Naive thymus-derived CD8-positive, alpha-beta T cell (primary cell): Measurements from ENCODE around the gene CDS2. TPM values are rescaled to one million over a fixed set of nuclear protein-coding genes. Genes with fewer than 3 reads are reported as not detected.

Source experiments
- ATAC-seq, 2 donors: fragments of 150-1000 bp; cut with Tn5 transposase in 1 of 2; sonication (Bioruptor Pico), chemical (Tn5 transposase) in 1 of 2; 1 replicate in 1 of 2; 2 replicates in 1 of 2; pipeline ENCODE4 v1.10.0; 2021; ENCODE audit warnings: mild to moderate bottlenecking in 2 of 2, moderate library complexity in 2 of 2
- POLR2A ChIA-PET: fragments of 350-600 bp; sonication (Branson Sonifier 250); formaldehyde crosslinking; loops from one replicate; lab custom pipeline; 2021; ENCODE audit warnings: antibody characterized with exemption; lab: Charles Lee
- DNase-seq, 10 donors: peaks; one replicate each; pipeline versions ENCODE4 v3.0.0 to v3.0.0-alpha.2; 2020 to 2022
- H3K27ac Mint-ChIP-seq, 10 donors: one replicate each; pipeline ENCODE4 v1.8.0; 2020 to 2022; ENCODE audit warnings: mild to moderate bottlenecking in 10 of 10, mixed read lengths in 10 of 10, moderate library complexity in 4 of 10, inconsistent platforms in 1 of 10
- H3K27me3 Mint-ChIP-seq, 5 donors: one replicate each; pipeline ENCODE4 v1.8.0; 2021 to 2022; ENCODE audit warnings: mixed read lengths in 5 of 5
- H3K36me3 Mint-ChIP-seq, 3 donors: one replicate each; pipeline ENCODE4 v1.8.0; 2020 to 2022; ENCODE audit warnings: mixed read lengths in 3 of 3, mild to moderate bottlenecking in 2 of 3, inconsistent platforms in 1 of 3
- H3K4me1 Mint-ChIP-seq, 4 donors: one replicate each; pipeline ENCODE4 v1.8.0; 2021 to 2022; ENCODE audit warnings: mixed read lengths in 4 of 4
- H3K4me3 Mint-ChIP-seq, 10 donors: one replicate each; pipeline ENCODE4 v1.8.0; 2020 to 2022; ENCODE audit warnings: mild to moderate bottlenecking in 10 of 10, mixed read lengths in 10 of 10, moderate library complexity in 6 of 10, inconsistent platforms in 1 of 10
- H3K9me3 Mint-ChIP-seq, 9 donors: one replicate each; pipeline ENCODE4 v1.8.0; 2020 to 2022; ENCODE audit warnings: mixed read lengths in 9 of 9, mild to moderate bottlenecking in 3 of 9, inconsistent platforms in 1 of 9, moderate library complexity in 1 of 9
- polyA plus RNA-seq, 3 donors: library from polyadenylated mRNA; unstranded; fragments of 300-500 nt; fragmentation: Illumina TruSeq; gene quantifications; one replicate each; pipeline ENCODE4 v1.2.3, GENCODE V29; 2021
- total RNA-seq, 8 experiments: library from RNA in 2 of 8; stranded (reverse) in 2 of 8; gene quantifications; one replicate each; pipeline ENCODE4 v1.2.3 and lab custom pipeline; 2021 to 2026

The CDS2 gene
- total and polyA plus RNA-seq, 5 experiments from 2014 or later, result 32.3 to 60.7 (median 47.3) TPM

DNA sequence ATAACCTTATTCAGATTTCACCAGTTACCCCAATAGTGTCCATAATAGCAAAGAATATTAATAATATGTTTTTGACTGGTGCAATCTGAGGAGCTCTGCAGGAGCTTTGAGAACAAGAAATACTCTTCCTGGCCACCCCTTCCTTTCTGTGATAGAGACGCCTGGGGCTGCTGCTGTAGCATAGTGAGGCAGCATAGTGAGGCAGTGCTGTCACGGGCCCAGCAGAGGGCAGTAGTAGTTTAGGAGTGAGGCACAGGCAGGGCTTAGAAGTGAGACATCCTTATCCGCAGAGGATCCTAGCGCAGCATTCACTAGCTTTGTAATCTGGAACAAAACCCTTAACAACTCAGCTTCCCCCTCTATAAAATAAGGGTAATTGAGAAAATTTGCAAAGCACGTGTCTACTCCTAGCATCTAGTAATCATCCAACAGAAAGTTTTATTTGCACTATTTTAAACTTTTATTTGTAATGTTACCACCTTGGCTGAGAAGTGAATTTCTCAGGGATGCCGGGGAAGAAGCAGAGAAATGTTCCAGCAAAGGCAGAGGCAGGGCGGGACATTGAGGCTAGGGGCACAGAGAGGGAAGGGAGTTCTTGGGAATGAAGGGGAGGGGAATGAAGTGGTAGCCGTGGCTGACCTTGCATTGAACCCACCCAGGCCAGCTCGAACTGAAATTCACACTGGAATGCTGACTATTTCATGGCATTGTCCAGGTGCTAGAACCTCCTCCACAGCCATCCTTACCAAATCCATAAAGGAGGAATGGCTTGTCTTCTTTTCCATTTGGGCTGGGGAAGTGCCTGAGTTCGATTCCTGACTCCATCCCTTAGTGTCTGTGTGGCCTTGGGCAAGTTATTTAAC, 78.8 kb downstream of the CDS2 start:
- peak overlapping the region in 5 of 10 donors; percentile 15 to 52 (median 25) for H3K27ac Mint-ChIP-seq
- no peak overlapping the region for H3K4me3 Mint-ChIP-seq
- peaks cover 0 to 5% (median 3%) of the 10 kb centered on the region in 4 donors for H3K4me1 Mint-ChIP-seq
- DNase-seq, result peak; percentile 43 to 77 (median 60)
- peak; percentile 99 to 100 for ATAC-seq
- H3K27me3 Mint-ChIP-seq, result no peaks in the 10 kb centered on the region
- H3K36me3 Mint-ChIP-seq, result peaks cover 0 to 3% (median 3%) of the 10 kb centered on the region in 3 donors
- no peaks in the 10 kb centered on the region for H3K9me3 Mint-ChIP-seq
- POLR2A ChIA-PET, result no interaction called here

GRCh38 chr20:5207138-5207537, 80.3 kb downstream of the CDS2 start:
- Mint-ChIP-seq H3K27ac (no peak overlapping the region), H3K27me3 (no peaks in the 10 kb centered on the region), H3K36me3 (peaks cover 0 to 3% (median 3%) of the 10 kb centered on the region in 3 donors), H3K4me3 (no peak overlapping the region), H3K4me1 (peaks cover 0 to 5% (median 3%) of the 10 kb centered on the region in 4 donors), H3K9me3 (no peaks in the 10 kb centered on the region)
- DNase-seq (no peak), ATAC-seq (no peak)
- POLR2A ChIA-PET, result no interaction called here

DNA sequence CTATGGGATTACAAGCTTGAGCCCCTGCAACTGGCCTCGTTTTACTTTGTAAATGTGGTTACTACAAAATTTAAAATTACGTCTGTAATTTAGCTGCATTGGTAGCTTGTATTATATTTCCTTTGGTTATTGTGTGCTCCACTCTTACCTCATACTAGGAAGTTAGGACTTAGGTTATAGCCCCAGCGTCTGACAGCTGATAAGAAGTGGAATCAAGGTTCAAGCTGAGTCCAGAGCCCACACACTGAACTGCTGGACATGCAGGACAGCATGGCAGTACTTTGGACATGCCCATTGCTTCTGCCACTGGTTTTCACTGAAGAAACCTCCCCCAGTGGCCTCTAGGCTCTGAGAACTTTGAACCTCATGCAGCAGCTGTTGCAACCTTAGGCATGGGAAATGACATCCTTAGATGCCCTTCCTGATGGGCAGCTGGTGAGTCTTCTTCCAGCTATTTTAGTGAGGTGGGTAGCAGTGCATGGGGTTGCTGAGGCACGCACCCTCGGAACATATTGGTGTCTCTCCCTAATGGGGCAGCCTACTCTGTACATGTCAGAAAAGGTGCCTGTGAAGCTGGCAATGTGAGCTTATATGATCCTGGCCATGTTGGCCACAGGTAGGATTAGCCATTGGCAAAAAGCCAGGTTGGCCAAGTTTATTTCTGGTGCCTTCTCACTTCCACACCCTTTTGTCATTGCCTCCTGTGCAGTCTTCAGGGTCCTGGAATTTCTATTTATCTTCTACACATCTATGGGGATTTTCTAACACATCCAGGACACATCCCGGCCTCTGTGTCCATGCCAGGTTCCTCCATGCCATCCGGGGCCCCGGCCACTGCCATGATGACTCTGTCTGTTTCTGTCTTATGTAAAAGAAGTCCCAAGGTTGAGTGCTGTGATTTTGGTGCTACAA, 85.3 kb downstream of the CDS2 start:
- Mint-ChIP-seq H3K4me1 (no peaks in the 10 kb centered on the region), H3K27ac (peak overlapping the region in 1 of 10 donors; percentile 38), H3K4me3 (no peak overlapping the region), H3K27me3 (no peaks in the 10 kb centered on the region), H3K9me3 (no peaks in the 10 kb centered on the region), H3K36me3 (peaks cover 0 to 12% (median 3%) of the 10 kb centered on the region in 3 donors)
- ATAC-seq (no peak), DNase-seq (no peak)
- POLR2A ChIA-PET, result no interaction called here

DNA sequence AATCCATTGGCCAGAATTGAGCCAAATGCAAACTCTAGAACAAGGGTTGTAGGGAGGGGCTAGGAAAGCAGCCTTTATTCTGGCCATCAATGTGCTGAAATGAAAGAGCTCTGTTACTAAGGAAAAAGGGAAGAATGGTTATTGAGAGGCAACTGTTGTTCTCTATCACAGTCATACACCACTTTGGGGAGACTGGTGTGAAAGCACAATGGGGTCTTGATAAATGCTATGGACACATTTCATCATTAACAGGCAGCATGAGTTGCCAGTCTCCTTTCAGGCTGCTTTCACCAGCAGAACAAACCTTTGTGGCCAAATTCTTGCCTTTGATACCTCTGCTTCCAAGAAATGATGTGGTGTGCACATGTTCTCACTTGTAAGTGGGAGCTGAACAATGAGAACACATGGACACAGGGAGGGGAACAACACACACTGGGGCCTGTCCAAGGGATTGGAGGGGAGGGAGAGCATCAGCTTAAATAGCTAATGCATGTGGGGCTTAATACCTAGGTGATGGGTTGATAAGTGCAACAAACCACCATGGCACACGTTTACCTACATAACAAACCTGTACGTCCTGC, 86.2 kb downstream of the CDS2 start:
- DNase-seq (no peak), ATAC-seq (no peak)
- peaks cover 0 to 12% (median 3%) of the 10 kb centered on the region in 3 donors for H3K36me3 Mint-ChIP-seq
- no peaks in the 10 kb centered on the region for H3K27me3 Mint-ChIP-seq
- H3K27ac Mint-ChIP-seq, result peak overlapping the region in 1 of 10 donors; percentile 4
- H3K4me3 Mint-ChIP-seq, result no peak overlapping the region
- H3K4me1 Mint-ChIP-seq, result no peaks in the 10 kb centered on the region
- H3K9me3 Mint-ChIP-seq, result no peaks in the 10 kb centered on the region
- POLR2A ChIA-PET, result no interaction called here

DNA sequence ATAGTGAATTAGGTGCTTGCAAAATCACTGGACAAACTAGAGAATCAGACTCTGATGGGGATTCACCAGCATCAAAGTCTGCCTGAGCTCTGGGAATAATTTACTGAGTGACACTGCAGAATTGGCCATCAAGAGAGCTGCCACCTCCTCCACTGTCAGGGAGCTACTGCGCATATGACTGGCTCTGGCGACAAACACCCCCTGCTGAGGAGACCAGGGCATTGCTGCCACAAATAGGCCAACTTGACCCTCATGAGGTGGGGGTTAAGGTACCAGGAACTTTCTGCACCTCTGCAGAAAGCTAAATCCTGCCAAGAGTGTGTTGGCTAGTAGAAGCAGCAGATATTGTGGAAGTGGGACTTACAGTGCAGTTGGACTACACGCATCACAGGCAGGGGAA, 88.0 kb downstream of the CDS2 start:
- Mint-ChIP-seq H3K27me3 (no peaks in the 10 kb centered on the region), H3K4me1 (peaks cover 0 to 5% (median 0%) of the 10 kb centered on the region in 4 donors), H3K4me3 (no peak overlapping the region), H3K36me3 (peaks cover 0 to 9% (median 3%) of the 10 kb centered on the region in 3 donors), H3K9me3 (no peaks in the 10 kb centered on the region), H3K27ac (peak overlapping the region in 1 of 10 donors; percentile 7)
- ATAC-seq, result no peak
- DNase-seq, result no peak
- POLR2A ChIA-PET, result no interaction called here

DNA sequence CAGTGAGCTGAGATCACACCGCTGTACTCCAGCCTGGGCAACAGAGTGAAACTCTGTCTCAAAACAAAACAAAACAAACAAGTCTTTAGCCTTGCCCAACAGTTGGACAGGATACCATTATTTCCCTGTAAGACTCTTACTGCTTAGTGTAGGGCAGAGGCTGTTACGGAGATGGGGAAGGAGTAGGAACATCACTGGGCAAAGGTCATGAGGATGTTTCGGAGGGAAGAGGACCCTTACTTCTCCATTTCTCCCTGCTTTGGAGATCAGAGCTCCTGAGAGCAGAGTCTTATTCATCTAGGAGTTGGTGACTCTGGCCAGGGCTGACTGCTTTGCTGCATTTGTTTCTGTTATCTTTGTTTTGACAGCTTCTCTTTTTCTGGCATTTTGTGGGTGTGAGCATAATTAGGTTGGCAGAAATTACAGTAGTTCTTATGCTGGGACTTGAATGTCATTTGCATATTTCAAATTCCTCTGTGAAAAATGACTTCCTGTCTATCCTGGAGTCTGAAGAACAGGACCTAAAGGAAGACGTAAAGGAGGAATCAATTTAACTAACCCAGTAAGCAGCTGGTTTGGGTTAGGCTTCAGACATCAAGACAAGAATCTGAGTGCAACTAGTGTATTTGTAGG, 89.0 kb downstream of the CDS2 start:
- no peak for ATAC-seq
- peak overlapping the region in 1 of 10 donors; percentile 70 for H3K27ac Mint-ChIP-seq
- DNase-seq, result no peak
- POLR2A ChIA-PET, result no interaction called here
- H3K36me3 Mint-ChIP-seq, result peaks cover 0 to 9% (median 3%) of the 10 kb centered on the region in 3 donors
- no peak overlapping the region for H3K4me3 Mint-ChIP-seq
- H3K9me3 Mint-ChIP-seq, result no peaks in the 10 kb centered on the region
- no peaks in the 10 kb centered on the region for H3K27me3 Mint-ChIP-seq
- peaks cover 0 to 5% (median 0%) of the 10 kb centered on the region in 4 donors for H3K4me1 Mint-ChIP-seq

GRCh38 chr20:5216663-5217062, 89.9 kb downstream of the CDS2 start:
- POLR2A ChIA-PET, result no interaction called here
- Mint-ChIP-seq H3K4me1 (peaks cover 0 to 5% (median 0%) of the 10 kb centered on the region in 4 donors), H3K4me3 (no peak overlapping the region), H3K36me3 (peaks cover 0 to 9% (median 3%) of the 10 kb centered on the region in 3 donors), H3K27me3 (no peaks in the 10 kb centered on the region), H3K27ac (no peak overlapping the region), H3K9me3 (no peaks in the 10 kb centered on the region)
- no peak for ATAC-seq
- DNase-seq, result no peak

DNA sequence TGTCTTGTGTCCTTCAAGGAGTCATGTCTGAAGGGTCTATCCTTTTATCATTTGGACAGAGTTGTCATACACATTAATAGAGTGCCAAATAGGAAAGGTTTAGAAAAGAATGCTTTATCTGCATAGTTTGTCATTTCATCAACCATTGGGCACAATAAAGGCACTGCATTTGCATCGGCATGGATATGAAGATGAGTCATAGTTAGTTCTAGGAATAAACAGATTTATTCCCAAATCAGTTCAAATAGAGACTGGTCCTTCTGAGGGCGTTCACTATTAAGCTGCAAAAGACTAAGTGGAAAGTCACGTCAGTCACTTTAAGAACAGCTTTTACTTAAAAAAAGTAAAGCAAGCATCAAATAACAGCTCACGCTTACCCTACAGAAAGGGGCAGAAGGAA, 90.8 kb downstream of the CDS2 start:
- Mint-ChIP-seq H3K27me3 (no peaks in the 10 kb centered on the region), H3K27ac (no peak overlapping the region), H3K4me3 (no peak overlapping the region), H3K4me1 (peaks cover 0 to 5% (median 0%) of the 10 kb centered on the region in 4 donors), H3K36me3 (peaks cover 0 to 8% (median 3%) of the 10 kb centered on the region in 3 donors), H3K9me3 (no peaks in the 10 kb centered on the region)
- POLR2A ChIA-PET, result no interaction called here
- no peak for ATAC-seq
- DNase-seq, result no peak

DNA sequence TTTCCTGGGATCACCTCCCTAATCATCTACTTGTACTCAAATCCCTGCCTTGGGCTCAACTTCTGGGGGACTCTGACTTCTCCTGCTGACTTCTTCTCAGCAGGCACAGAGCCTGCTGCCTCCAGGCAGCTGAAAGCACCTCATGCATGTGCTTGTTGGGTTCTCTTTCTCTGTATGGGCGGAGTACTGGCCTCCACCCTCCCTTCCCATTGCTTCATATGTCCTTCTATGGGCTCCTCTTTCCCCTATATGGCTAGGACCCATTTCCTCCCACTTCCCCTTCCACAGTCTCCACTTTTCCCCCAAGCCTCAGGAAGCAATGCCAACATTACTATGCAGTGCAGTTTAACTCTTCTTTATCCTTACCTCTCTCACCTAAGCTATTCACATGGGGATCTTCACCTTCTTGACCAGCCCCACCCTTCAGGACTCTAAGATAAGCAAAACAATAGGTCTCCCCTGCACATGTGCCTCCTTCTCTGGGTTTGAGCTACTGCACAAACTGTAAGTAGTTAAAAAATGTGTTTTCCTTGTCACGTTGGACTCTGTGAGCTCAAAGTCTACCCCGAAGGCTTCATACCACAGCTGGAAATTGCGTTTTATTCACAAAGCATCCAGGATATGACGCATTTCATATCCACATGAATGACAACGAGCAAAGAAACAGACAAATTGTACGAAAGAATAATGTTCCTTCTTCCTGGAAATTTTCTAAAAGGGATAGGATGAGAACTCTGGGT, 93.7 kb downstream of the CDS2 start:
- H3K27me3 Mint-ChIP-seq, result peaks cover 0 to 5% (median 2%) of the 10 kb centered on the region in 5 donors
- peaks cover 0 to 3% (median 0%) of the 10 kb centered on the region in 3 donors for H3K36me3 Mint-ChIP-seq
- DNase-seq (no peak), ATAC-seq (no peak)
- no peaks in the 10 kb centered on the region for H3K9me3 Mint-ChIP-seq
- POLR2A ChIA-PET, result no interaction called here
- no peak overlapping the region for H3K27ac Mint-ChIP-seq
- peaks cover 0 to 10% (median 1%) of the 10 kb centered on the region in 4 donors for H3K4me1 Mint-ChIP-seq
- H3K4me3 Mint-ChIP-seq, result no peak overlapping the region

DNA sequence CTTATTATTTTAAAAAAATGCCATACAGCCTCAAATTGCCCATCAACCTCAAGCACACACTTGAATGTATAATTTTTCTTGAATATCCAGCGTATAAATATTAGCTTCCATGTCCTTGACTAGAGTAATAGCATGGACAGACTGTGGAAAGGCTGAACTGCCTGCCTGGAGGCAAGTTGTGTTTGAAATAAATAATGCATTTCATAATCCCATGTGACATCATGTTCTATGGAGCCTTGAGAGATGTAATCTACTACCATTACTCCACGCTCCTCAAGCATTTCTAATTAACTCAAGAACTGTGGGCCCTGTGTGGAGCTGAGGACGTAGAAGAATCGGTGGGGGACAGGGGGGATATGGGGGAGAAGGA, 94.2 kb downstream of the CDS2 start:
- ATAC-seq, result no peak
- peaks cover 0 to 5% (median 2%) of the 10 kb centered on the region in 5 donors for H3K27me3 Mint-ChIP-seq
- peaks cover 0 to 3% (median 0%) of the 10 kb centered on the region in 3 donors for H3K36me3 Mint-ChIP-seq
- no peak for DNase-seq
- POLR2A ChIA-PET, result no interaction called here
- H3K4me3 Mint-ChIP-seq, result no peak overlapping the region
- no peak overlapping the region for H3K27ac Mint-ChIP-seq
- no peaks in the 10 kb centered on the region for H3K9me3 Mint-ChIP-seq
- H3K4me1 Mint-ChIP-seq, result peaks cover 0 to 10% (median 1%) of the 10 kb centered on the region in 4 donors

GRCh38 chr20:5222919-5223634, 96.3 kb downstream of the CDS2 start:
- DNase-seq (peak; percentile 13 to 70 (median 38)), ATAC-seq (peak; percentile 45 to 58)
- peaks cover 0 to 3% (median 0%) of the 10 kb centered on the region in 3 donors for H3K36me3 Mint-ChIP-seq
- peaks cover 0 to 9% (median 1%) of the 10 kb centered on the region in 4 donors for H3K4me1 Mint-ChIP-seq
- H3K27ac Mint-ChIP-seq, result peak overlapping the region in 2 of 10 donors; percentile 10 to 13
- POLR2A ChIA-PET, result interaction anchor here (0.6 to 1.0 kb wide), 3 partner anchors 74 to 103 kb away, joined by 3 to 4 read pairs (median 3); partner anchors contain the start of genes CDS2 and PCNA
- no peak overlapping the region for H3K4me3 Mint-ChIP-seq
- peaks cover 0 to 6% (median 5%) of the 10 kb centered on the region in 5 donors for H3K27me3 Mint-ChIP-seq
- H3K9me3 Mint-ChIP-seq, result no peaks in the 10 kb centered on the region
